DLD1 (cell line): ENCODE measurements around the gene RXRA.
"Not testable (repeated sequence)": the region's sequence is repeated elsewhere in the genome, so short reads cannot be mapped to it uniquely, and the experiment has no call there.

ENCODE experiments used
- in situ Hi-C: cut with HindIII; loops from 2 replicates; pipeline ENCODE4 v1.10.0; 2017; ENCODE audit warnings: low sequenced_read_pairs

The RXRA gene

GRCh38 chr9:134293611-134294152 lies 32.6 kb upstream of the RXRA start:
- in situ Hi-C loops: no loop called here

DNA sequence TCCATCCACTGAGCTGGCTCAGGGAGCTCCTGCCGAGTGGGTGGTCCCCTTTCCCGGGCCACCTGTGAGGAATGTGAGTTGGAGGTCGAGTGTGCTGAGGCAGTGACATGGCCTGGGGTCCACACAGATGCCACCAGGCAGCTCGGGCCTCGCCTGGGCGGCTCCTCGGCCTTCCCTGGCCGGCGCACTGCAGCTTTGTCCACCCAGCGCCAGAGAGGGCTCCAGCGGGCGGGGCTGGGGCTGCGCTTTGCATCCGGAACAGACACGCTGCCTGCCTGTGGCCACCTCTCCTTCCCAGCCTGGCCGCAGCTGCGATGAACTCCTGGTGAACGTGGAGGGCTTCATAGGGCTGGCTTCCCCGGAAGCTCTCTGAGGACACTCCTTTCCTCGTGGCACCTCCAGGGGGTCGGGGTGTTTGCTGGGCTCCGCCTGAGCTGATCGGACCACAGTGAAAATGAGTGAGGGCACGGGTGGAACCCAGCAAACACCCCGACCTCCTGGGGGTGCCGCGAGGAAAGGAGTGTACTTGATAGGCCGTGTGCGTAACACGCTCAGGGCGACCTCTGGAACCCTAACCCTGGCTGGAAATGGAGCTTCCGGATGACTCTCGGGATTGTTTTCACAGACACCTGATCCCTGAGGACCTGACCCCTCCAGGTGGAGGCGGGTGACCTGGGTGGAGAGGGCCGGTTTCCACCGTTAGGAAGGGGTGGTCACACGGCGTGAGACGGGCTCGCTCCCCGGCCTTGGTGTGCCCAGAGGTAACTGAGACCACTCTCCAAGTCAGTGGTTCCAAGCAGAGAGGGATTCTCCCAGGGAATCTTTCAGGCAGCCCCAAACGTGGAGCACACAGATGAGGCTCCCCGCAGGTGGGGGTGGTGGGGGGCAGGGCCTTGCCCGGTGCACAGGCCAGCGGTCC lies 31.8 kb upstream of the RXRA start:
- in situ Hi-C loops: no loop called here

GRCh38 chr9:134295101-134295745 lies 31.0 kb upstream of the RXRA start:
- in situ Hi-C loops: no loop called here

GRCh38 chr9:134295746-134296250 lies 30.5 kb upstream of the RXRA start:
- in situ Hi-C loops: no loop called here

DNA sequence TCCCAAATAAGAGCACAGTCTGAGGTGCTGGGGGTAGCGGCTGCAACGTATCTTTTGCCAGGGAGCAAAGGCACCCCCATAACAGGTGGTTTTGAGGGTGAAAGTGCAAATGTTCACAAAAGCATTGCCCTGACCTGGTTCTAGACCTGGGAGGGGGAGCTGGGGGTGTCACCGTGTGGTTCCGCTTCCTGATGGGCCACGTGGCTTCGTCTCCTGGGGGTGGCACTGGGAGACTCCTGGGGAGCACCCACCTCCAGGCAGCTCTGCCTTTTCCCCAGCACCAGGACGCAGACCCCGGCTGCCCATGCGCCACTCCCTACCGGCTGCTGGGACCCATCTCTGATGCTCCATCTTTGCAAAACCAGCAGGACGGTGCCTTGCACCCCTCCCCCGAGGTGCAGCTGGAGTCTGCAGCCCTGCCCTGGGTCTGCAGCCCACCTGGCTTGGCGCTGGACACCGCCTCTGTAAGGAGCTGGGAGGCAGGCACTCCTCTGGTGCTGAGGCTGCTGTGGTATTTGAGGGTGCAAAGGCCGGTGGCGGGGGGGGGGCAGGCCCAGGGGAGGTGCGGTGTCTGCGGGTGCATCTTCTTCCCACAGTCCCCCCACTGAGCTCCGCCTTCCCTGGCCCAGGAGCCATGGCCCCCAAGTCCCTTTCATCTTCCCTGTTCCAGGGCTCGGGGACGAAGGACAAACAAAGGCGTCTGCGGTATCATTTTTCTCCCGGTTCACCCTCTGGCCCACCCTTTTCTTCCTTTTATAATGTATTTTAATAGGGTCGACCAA lies 29.8 kb upstream of the RXRA start:
- in situ Hi-C loops: no loop called here

DNA sequence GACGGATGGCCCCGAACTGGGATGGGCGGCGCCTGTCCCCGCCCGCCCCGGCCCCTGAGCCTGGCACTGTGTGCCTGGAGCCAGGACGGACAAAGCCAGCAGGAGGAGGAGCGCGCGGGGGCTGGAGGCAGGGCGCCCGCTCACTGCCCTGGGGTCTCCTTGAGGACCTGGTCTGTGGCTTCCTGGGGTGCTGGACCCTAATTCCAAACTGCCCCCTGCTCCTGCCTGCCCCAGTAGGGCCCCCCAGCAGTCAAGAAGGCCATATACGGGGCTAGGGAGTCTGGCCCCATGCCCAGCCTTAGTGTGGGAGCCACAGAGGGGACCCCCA lies 29.2 kb upstream of the RXRA start:
- in situ Hi-C loops: no loop called here

- in situ Hi-C loops: no loop called here
These were observed 28.7 kb upstream of the RXRA start for GRCh38 chr9:134297576-134297975.

GRCh38 chr9:134298000-134298399 lies 28.3 kb upstream of the RXRA start:
- in situ Hi-C loops: no loop called here

- in situ Hi-C loops: no loop called here
These were observed 27.2 kb upstream of the RXRA start for GRCh38 chr9:134299068-134299467.

- in situ Hi-C loops: no loop called here
These were observed 26.4 kb upstream of the RXRA start for GRCh38 chr9:134299883-134300282.

DNA sequence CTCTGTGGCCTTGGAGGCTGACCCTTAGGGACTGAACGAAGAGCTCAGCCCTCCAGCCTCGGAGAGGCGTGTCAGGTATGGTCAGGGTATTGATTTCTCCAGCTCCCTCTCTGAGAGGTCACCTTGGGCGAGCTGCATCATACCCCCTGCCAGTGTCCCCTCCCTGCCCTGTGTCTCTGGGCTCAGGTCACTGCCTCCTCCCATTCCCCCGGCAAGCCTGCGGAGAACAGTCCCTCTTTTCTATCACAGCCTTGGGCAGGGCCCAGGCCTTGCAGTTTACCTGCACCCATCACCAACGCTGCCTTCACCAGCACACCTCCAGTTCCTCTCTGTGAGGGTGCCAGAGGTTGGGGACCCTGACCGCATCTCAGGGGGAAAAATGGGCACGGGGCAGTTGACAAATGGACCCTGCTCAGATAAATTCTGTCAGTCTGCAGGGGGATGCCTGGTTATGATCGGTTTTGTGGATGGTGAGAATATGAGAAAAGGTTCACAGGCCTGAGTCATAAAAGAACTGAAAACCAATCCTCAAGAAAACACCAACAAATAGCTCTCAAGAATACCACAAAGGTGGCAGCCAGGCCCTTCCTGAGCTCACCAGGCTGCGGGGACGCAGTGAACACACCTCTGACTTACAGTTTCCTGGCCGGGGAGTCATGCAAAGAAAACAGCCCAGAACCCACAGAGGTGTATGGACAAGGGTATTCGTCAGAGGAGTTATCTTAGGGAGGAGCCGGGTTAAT lies 24.7 kb upstream of the RXRA start:
- in situ Hi-C loops: no loop called here

DNA sequence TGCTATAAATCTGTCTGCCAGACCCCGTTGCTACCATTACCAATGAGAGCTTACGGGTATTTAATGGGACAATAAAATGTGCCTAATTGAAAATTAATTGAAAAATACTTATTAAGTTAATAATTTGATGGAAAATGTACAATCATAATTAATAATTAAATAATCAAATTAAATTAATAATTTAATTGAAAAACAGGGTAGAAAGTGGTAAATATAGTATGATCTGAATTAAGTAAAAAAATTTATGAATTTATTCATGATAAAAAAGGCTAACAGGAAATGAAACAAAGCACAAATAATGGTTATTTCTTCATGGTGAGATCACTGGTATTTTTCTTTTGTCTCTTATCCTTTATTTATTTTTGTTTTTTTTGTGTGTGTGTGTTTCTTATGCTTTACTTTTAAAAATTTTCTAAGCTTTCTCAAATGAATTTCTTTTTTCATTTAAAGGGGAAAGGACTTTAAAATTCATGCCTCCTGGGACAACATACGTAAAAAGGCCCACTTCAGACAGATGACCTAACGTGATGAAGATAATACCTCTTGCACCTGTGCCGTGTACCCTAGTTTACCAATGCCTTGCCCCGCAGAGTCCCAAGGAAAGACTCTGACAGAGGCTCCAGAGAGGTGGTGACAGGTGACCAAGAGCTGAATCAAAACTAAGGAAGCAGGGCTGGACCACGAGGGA lies 24.0 kb upstream of the RXRA start:
- in situ Hi-C loops: no loop called here

- in situ Hi-C loops: no loop called here
These were observed 22.7 kb upstream of the RXRA start for GRCh38 chr9:134303601-134304000.

GRCh38 chr9:134304261-134304660 lies 22.0 kb upstream of the RXRA start:
- in situ Hi-C loops: no loop called here

GRCh38 chr9:134304690-134305089 lies 21.6 kb upstream of the RXRA start:
- in situ Hi-C loops: no loop called here

DNA sequence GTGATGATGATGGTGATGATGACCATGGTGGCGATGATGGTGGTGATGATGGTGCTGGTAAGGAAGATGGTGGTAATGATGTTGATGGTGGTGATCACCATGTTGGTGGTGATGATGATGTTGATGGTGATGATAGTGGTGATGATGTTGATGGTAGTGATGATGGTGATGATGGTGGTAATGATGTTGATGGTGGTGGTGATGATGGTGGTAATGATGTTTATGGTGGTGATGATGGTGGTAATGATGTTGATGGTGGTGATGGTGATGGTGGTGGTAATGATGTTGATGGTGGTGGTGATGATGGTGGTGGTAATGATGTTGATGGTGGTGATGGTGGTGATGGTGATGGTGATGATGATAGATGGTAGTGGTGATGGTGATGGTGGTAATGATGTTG lies 20.7 kb upstream of the RXRA start:
- in situ Hi-C loops: no loop called here

DNA sequence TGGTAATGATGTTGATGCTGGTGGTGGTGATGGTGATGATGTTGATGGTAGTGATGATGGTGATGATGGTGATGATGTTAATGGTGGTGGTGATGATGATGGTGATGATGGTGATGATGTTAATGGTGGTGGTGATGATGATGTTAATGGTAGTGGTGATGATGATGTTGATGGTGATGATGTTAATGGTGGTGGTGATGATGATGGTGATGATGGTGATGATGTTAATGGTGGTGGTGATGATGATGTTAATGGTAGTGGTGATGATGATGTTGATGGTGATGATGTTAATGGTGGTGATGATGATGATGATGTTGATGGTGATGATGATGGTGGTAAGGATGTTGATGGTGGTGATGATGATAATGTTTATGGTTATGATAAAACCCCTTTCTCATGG lies 20.2 kb upstream of the RXRA start:
- in situ Hi-C loops: not testable (repeated sequence)

GRCh38 chr9:134306636-134307600 lies 19.3 kb upstream of the RXRA start:
- in situ Hi-C loops: no loop called here
